HCT116 (cell line): ENCODE results near the gene AOC2.
"Not testable (repeated sequence)": the region's sequence is repeated elsewhere in the genome, so short reads cannot be mapped to it uniquely, and the experiment has no call there.

Experiments
- CBX3 ChIP-seq: IDR thresholded peaks from 2 replicates; pipeline ENCODE4 v1.6.1; 2012; ENCODE audit warnings: low read depth
- CTCF ChIP-seq, 3 experiments: fragments of 200-600 bp in 1 of 3; sonication (generic) in 1 of 3; IDR thresholded peaks in 2 of 3; conservative IDR thresholded peaks in 1 of 3; 2 replicates each; pipeline ENCODE4 v1.5.1; 2012 to 2017; ENCODE audit warnings: low read depth in 2 of 3, low read length in 2 of 3, antibody characterized with exemption in 1 of 3, borderline replicate concordance in 1 of 3, control low read depth in 1 of 3, mild to moderate bottlenecking in 1 of 3, mixed read lengths in 1 of 3, mixed run types in 1 of 3, moderate library complexity in 1 of 3; ENCODE audit not compliant: insufficient read depth in 1 of 3
- EZH2 ChIP-seq: fragments of 200-600 bp; sonication (generic); IDR thresholded peaks from 2 replicates; pipeline ENCODE4 v1.6.1; 2017; ENCODE audit warnings: antibody characterized with exemption, mixed run types
- EZH2phosphoT487 ChIP-seq: fragments of 200-600 bp; IDR thresholded peaks from 2 replicates; pipeline ENCODE4 v1.6.1; 2018; ENCODE audit warnings: antibody characterized with exemption, borderline replicate concordance
- JUND ChIP-seq: IDR thresholded peaks from 2 replicates; pipeline ENCODE4 v1.6.1; 2012
- MAX ChIP-seq: IDR thresholded peaks from 2 replicates; pipeline ENCODE4 v1.6.1; 2012
- POLR2A ChIP-seq: IDR thresholded peaks from 2 replicates; pipeline ENCODE4 v1.7.0; 2011; ENCODE audit warnings: borderline replicate concordance; ENCODE audit not compliant: insufficient read depth, insufficient read length; ENCODE audit errors: extremely low read depth
- POLR2AphosphoS5 ChIP-seq: IDR thresholded peaks from 2 replicates; pipeline ENCODE4 v1.6.1; 2011; ENCODE audit warnings: mild to moderate bottlenecking, low read depth, low read length, moderate library complexity
- REST ChIP-seq: IDR thresholded peaks from 2 replicates; pipeline ENCODE4 v1.6.1; 2012; ENCODE audit warnings: low read depth
- SIN3A ChIP-seq: IDR thresholded peaks from 2 replicates; pipeline ENCODE4 v1.6.1; 2012; ENCODE audit warnings: low read depth
- YY1 ChIP-seq: IDR thresholded peaks from 2 replicates; pipeline ENCODE4 v1.6.1; 2011; ENCODE audit warnings: low read length, low read depth, moderate library complexity, mild to moderate bottlenecking; ENCODE audit not compliant: insufficient replicate concordance; ENCODE audit errors: extremely low read depth
- ZBTB33 ChIP-seq: IDR thresholded peaks from 2 replicates; pipeline ENCODE4 v1.6.1; 2011; ENCODE audit warnings: mild to moderate bottlenecking, low read length, moderate library complexity; ENCODE audit not compliant: insufficient replicate concordance; ENCODE audit errors: extremely low read depth

- TF ChIP-seq CBX3; SIN3A; CTCF (IDR thresholded peaks at IDR 0.05 in 2 of 3, conservative IDR thresholded peaks at IDR 0.05 in 1 of 3; ENCODE audit: borderline replicate concordance in 1 of 3, insufficient read depth in 1 of 3, low read depth in 2 of 3, low read length in 2 of 3); POLR2AphosphoS5; JUND; EZH2; MAX; REST; YY1; ZBTB33; EZH2phosphoT487; POLR2A: not testable (repeated sequence)
Measured at GRCh38 chr17:42873932-42874695, 29.7 kb downstream of the AOC2 start.
